ENCODE measurements around the gene EPSTI1. TPM values are rescaled to one million over a fixed set of nuclear protein-coding genes. Genes with fewer than 3 reads are reported as not detected.

EPSTI1 gene
- polyA plus RNA-seq, 1 of the 3 experiments (the other 2 are of a cell fraction), result 0.02 TPM

DNA sequence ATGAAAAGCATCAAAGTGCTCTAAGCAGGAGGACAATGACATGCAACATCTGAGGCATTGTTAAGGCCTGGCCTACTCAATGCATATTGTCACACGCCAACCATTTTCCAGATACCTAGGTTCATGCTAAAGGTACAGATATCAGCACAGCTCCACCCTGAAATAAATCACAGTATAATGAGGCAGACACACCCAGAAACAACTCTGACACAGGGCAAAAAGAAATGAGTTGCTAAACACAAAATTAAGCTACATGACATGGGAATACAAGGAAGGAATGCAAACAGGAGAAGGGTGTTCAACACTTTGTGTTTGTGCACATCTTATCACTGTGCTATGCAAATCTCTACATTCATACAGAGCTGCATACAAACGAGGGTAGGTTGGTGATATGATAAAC is 86.5 kb downstream of the EPSTI1 start (continued):
- no peak for TF ChIP-seq CHD2 (IDR thresholded peaks at IDR 0.05; ENCODE audit: low read length, partially characterized antibody)
- TF ChIP-seq ZBTB33 (IDR thresholded peaks at IDR 0.05; ENCODE audit: borderline replicate concordance, low read depth), result no peak
- no peak for TF ChIP-seq CTCF (IDR thresholded peaks at IDR 0.05)
- no peak for TF ChIP-seq SIN3A (IDR thresholded peaks at IDR 0.05; ENCODE audit: borderline replicate concordance, low read depth, low read length)
- TF ChIP-seq, protein P1, sequence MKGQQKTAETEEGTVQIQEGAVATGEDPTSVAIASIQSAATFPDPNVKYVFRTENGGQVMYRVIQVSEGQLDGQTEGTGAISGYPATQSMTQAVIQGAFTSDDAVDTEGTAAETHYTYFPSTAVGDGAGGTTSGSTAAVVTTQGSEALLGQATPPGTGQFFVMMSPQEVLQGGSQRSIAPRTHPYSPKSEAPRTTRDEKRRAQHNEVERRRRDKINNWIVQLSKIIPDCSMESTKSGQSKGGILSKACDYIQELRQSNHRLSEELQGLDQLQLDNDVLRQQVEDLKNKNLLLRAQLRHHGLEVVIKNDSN (IDR thresholded peaks at IDR 0.05; ENCODE audit: borderline replicate concordance, low read depth), result no peak
- TF ChIP-seq RFX5 (IDR thresholded peaks at IDR 0.05; ENCODE audit: low read length), result no peak
- TF ChIP-seq RXRA (IDR thresholded peaks at IDR 0.05; ENCODE audit: borderline replicate concordance, low read depth), result no peak

DNA sequence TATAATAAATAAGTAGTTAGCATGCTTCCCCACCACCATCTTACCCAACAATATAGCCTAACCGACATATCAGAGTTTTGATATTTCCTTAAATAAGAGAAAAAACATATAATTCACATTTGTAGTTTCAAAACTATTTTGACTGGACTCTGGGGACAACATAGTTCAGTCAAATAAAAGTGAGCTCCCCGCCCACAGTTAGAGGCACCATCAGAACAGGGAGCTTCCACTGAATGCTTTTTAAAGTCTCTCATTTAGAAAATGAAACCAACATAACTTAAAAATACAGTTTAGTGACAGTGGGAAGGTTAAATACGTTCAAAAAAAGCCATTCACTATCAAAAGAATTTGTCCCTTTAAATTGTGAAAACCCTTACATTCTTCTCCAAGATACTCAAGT is 92.8 kb downstream of the EPSTI1 start:
- Histone ChIP-seq H3K27ac (ENCODE audit: low read depth in 2 of 2, low read length in 1 of 2) (no peak overlapping the region), H3K9me2 (no peaks in the 10 kb centered on the region), H3K4me3 (ENCODE audit: low read depth in 2 of 2, low read length in 1 of 2) (no peak overlapping the region), H3K9me3 (no peaks in the 10 kb centered on the region), H4K20me1 (ENCODE audit: insufficient read depth) (no peaks in the 10 kb centered on the region), H2AFZ (ENCODE audit: low read depth) (no peak overlapping the region), H3K27me3 (ENCODE audit: insufficient read depth) (no peaks in the 10 kb centered on the region), H3K9ac (no peak overlapping the region), H3K36me3 (replicated peaks in 1 of 2; ENCODE audit: control insufficient read depth in 1 of 2, insufficient read depth in 2 of 2, low read length in 1 of 2) (no peaks in the 10 kb centered on the region), H3K4me2 (no peak overlapping the region), H3K79me2 (ENCODE audit: insufficient read depth) (no peaks in the 10 kb centered on the region), H3F3A (replicated peaks; ENCODE audit: insufficient read depth) (no peaks in the 10 kb centered on the region), H3K4me1 (ENCODE audit: control insufficient read depth in 1 of 2, insufficient read depth in 2 of 2, low read depth in 1 of 2, low read length in 1 of 2) (peaks cover 0 to 16% of the 10 kb centered on the region in 2 experiments; a peak in 2 of 4 replicates)
- no peak for DNase-seq
- WGBS (ENCODE audit: low lambda C conversion rate), result 77% methylated on average over 3 of the region's 3 CpGs
- TF ChIP-seq TAF1 (IDR thresholded peaks at IDR 0.05; ENCODE audit: borderline replicate concordance, low read depth, low read length) (no peak), USF2 (IDR thresholded peaks at IDR 0.05; ENCODE audit: borderline replicate concordance, low read depth, low read length) (no peak), CTCF (IDR thresholded peaks at IDR 0.05) (no peak), CHD2 (IDR thresholded peaks at IDR 0.05; ENCODE audit: low read length, partially characterized antibody) (no peak), JUND (IDR thresholded peaks at IDR 0.05) (no peak), IRF3 (IDR thresholded peaks at IDR 0.05; ENCODE audit: low read depth, low read length) (no peak), ELF1 (IDR thresholded peaks at IDR 0.05) (no peak), RFX5 (IDR thresholded peaks at IDR 0.05; ENCODE audit: low read length) (no peak), TEAD4 (IDR thresholded peaks at IDR 0.05; ENCODE audit: borderline replicate concordance, insufficient read depth) (no peak)
- TF ChIP-seq, protein P2, sequence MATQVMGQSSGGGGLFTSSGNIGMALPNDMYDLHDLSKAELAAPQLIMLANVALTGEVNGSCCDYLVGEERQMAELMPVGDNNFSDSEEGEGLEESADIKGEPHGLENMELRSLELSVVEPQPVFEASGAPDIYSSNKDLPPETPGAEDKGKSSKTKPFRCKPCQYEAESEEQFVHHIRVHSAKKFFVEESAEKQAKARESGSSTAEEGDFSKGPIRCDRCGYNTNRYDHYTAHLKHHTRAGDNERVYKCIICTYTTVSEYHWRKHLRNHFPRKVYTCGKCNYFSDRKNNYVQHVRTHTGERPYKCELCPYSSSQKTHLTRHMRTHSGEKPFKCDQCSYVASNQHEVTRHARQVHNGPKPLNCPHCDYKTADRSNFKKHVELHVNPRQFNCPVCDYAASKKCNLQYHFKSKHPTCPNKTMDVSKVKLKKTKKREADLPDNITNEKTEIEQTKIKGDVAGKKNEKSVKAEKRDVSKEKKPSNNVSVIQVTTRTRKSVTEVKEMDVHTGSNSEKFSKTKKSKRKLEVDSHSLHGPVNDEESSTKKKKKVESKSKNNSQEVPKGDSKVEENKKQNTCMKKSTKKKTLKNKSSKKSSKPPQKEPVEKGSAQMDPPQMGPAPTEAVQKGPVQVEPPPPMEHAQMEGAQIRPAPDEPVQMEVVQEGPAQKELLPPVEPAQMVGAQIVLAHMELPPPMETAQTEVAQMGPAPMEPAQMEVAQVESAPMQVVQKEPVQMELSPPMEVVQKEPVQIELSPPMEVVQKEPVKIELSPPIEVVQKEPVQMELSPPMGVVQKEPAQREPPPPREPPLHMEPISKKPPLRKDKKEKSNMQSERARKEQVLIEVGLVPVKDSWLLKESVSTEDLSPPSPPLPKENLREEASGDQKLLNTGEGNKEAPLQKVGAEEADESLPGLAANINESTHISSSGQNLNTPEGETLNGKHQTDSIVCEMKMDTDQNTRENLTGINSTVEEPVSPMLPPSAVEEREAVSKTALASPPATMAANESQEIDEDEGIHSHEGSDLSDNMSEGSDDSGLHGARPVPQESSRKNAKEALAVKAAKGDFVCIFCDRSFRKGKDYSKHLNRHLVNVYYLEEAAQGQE (IDR thresholded peaks at IDR 0.05; ENCODE audit: low read depth, low read length), result no peak
- ChIA-PET POLR2A (no interaction called here), CTCF (no interaction called here)
